Embryonic facial prominence (tissue), 1 donor: ENCODE data around the gene GABBR2.

Source experiments
- DNase-seq: peaks from one replicate; pipeline ENCODE4 v3.0.0-alpha.2; 2016; ENCODE audit errors: extremely low spot score

The GABBR2 gene

DNA sequence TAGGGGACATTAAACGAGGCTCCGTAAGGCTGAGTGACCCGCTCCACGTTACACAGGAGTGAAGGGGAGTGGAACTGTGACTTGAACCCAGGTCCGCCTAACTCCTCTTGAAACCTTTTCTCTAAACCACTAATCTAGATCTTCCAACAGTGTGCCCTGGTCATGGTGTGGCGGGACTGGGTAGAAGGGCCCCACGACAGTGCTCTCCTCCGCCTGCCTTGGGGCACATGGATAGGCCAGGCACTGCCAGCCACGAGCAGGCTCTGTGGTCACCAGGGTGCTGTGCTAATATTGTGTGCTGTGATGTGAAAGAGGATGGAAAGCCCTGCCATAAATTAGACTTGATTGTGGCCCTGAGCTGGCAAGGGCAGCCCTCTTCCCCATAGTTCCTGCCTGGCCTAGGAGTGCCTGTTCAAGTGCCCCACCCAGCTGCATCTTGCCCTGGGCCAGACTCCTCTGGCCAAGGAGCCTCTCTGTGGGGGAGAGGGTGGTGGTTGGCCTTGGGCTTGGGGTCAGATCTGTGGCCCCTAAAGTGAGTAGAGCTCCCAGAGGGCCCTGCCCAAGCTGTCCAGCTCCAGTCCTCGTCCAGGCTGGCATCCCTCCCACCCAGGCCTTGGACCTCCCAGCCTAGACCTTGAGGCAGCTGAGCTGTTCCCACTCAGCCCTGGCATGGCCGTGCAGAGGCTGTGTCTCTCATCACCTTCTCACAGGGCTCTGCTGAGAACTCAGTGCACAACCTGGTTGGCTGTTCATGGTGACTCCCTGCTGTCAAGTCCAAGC, 385.5 kb downstream of the GABBR2 start:
- DNase-seq = no peak

DNA sequence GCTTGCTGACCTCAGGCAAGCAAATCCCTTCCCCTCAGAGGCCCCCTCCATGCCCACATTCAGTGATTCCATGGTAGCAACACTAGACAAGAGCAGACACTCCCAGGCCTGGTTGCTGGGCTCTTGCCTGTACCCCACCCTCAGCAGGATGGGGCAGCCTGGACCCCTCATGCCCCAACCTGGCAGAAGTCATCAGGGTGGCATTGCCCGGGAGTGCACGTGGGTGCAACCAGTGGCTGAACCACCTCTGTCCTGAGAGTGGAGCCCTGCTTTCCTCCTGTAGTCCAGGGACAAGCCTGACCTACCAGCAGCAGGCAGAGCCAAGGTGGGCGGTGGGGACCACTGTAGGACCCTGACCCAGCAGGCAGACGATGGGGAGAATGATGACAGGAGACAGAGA, 387.5 kb downstream of the GABBR2 start:
- DNase-seq = no peak

GRCh38 chr9:98318834-98319478, 389.8 kb downstream of the GABBR2 start:
- no peak for DNase-seq

- no peak for DNase-seq
These were observed 390.5 kb downstream of the GABBR2 start for GRCh38 chr9:98318041-98318790.

DNA sequence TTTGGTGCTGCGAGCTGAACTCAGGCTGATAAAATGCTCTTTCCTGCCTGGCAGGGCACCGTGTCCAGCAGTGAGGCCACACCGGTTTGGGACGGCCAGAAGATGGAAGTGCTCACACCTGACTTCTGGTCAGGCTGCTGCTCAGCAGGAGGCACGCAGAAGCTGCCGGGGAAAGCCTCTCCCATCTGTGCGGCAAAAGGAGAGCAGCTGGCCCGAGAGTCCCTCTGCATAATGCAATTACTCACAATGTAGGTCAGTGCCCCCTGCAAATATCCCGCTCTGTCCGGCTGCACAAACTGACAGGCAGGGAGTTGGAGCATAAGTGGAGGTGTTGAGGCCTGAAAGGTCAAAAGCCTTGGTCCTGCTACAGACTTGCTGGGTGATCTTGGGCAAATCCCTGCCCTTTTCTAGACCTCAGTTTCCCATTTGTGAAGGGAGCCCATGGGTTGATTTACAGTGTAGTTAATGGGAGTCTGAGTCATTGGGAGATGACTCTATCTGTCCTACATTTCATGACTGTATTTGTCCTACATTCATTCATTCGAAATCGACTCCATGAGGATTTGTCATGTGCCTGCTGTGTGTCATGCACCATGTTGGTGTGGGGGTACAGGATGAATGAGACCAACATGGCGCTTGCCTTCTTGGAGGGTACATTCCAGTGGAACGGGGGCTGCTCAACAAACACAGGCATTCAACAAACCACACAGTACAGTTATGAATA, 391.4 kb downstream of the GABBR2 start:
- DNase-seq = no peak

DNA sequence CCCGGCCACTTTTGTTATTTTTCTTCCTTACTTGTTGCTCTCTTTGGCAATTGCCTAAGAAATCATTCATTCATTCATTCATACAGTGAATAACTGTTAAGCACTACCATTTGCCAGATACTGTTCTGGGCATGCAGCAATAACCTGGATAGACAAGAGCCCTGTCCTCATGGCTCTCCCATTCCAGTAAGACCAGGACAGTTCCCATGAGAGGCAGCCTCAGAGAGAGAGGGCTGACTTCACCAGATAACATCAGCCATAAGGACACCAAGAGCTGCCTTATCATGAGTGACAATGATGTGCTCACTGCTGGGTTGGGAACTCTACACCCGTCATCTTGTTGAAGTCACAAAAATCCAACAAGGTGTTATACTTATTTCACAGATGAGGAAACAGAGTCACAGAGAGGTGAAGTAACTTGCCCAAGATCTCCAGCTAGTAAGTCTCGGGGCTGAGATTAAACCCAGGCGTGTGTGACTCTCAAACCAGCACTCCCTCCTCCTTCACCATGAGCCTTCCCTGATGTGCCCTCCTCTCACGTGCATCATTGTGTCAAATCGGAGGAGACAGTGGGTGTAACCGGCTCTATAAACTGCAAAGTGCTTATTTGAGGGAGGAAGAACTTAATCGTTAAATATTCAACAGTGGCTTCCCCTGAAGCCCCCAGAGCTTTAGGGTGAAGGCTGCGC, 392.1 kb downstream of the GABBR2 start:
- no peak for DNase-seq

DNA sequence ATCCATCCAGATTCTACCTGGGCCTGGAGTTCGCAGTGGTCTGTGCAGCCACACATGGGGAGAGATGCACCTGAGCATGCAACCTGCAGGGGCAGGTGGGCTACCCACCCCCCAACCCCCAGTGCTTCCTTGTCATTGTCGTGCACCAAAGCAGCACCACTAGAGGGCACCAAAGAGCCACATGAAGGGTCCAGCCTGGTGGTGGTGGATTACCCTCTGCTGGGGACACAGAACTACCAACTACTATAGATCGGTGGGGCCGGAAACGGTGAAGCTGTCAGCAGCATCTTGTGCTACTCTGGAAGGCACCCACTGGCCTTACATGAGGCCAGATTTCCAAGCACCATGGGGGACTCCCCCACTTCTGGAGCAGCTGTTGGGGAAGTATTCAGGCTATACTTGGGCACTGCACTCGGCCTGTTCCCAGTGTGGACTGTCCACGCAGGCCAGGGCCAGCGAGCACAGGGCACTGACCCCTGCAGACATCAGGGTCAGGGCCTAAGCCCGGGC, 393.1 kb downstream of the GABBR2 start:
- peak; percentile 49 for DNase-seq

GRCh38 chr9:98315067-98315453, 393.7 kb downstream of the GABBR2 start:
- DNase-seq = no peak

DNA sequence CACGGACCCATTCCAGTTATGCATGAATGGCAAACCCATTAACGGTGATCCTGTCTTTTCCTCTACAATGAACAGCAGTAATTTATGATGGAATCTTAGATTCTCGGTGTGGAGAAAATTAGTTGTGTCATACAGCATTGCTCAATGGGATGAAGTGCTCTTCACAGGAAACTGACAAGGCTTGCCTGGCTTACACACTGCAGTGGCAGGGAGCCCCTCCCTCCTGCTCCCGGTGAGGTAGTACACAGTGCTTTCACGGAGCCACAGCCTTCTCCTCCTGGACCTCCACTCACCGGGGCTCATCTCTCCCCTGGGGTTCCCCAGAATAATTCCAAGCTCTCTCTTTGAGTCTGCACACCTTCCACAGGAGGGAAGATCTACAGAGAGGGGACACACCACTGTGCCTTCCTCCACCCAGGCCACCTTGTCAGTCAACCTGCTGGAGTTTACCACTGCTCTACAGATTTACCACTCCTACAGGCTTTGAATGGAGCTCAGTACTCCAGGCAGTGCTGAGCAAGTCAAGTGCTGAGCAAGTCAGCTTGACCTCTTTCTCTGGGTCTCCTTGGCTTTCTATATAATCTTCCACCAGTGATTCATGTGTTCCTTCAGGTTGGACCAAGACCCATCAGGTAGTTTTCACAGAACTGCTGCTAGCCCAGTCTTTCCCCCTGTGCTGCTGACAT, 394.2 kb downstream of the GABBR2 start:
- DNase-seq = no peak

DNA sequence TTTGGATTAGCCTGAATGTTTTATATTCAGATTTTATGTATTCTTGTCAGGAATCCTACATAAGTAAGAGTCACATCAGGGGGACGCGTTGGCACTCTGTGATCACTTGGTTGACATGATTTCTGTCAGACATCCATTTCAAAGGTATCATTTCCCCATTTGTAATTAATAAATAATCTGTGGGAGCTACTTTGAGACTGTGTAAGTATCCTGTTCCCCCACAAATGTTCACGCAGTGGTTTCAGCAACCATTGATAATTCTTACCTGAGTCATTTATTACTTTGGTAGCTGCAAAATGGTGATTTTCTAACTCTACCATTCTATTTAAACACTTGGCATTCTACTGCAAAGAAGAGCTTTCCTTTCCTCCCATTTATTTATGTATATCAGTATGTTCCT, 396.4 kb downstream of the GABBR2 start:
- DNase-seq = no peak

DNA sequence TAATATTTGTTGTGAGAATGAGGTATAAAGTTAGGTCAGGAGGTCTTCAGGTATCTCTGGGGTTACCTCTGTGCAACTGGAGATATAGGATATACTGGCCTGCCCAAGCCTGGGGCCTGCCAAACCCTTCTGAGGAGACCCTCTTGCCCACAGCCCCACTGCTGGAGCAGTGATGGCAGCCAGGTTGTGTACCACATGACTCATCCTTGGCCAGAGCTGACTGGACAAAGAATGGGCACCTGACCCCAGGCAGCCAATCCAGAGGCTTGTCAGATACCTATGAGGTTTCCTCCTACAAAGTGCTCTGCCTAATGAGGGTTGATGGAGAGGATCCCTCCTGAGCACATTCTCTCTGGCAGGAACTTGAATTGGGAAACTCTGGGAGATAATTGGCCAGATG, 397.2 kb downstream of the GABBR2 start:
- DNase-seq = no peak

DNA sequence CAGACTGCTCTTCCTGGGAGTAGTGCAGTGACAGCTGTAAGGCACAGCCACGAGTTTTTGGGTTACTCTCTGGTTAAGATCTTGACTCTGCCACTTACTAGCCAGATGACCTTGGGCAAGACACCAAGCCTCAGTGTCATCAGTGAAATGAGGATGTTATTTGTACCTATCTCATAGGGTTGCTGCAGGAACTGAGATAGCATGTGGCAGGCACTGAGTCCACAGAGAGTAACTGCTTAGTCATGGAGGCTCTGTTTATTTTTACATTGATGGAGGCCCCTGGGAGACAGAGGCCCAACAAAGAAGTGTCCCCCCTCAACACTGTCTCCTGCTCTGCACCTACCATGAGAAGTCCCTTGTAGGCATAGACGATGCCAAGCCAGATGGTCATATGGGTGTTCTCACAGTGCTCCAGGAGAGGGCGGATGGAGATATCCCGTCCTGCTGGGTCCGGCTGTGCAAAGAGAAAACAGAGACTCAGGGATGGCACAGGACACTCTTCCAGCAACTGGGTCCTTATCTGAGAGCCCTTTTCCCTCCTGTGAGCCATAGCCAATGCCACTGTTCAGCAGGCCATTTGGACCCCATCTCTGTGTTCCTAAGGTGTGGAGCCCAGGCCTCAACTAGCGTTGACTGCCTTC, 397.9 kb downstream of the GABBR2 start:
- DNase-seq = no peak

DNA sequence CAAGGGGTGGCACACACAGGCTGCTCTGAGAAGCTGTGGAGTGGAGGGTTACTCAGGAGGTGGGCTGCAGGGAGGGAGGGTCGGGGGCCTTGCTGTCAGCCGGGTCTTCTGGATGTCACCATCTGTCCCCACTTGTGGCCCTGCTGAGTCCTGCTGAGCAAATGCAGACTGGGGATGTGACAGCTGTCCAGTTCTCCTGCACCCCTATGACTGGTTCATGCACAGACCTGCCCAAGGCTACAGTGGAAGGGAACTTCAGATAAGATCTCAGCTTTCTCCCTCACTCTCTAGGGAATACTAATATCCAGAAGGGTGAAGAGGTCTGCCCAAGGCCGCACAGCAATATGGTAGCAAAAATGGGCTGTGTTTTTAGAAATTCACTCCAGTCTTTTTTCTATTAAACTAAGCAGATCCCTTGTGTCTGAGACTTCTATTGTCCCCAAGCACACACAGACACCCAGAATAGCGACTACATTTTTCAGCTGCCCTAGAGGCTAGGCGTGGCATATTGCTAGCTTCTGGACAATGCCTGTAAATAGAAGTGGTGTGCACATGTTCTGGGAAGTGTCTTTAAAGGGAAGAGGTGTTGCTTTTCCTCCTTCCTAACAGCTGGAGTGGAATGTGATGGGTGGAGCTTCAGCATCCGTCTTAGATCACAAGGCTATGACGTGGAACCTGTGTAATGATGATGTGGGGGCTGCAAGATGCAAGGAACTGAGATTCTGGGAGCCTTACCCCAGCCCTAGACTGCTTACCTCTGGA, 402.2 kb downstream of the GABBR2 start:
- no peak for DNase-seq

DNA sequence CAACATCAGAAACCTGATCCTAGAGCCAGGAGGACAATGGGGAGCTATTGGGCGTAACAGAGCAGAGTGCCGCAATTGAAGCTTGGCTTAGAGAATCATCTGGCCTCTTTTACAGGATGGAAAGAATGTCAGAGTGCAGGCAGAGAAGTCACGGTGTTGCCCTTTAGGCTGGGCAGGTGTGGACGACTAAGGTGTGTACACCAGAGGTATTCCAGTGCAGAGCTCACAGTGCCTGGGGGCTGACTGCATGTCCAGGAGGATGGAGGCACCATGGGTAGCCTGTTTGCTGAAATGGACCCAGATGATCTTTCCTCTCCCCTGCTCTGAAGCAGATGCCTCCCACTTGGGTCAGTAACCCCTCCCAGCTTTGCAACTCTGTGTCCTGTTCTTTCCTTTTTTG, 404.4 kb downstream of the GABBR2 start:
- DNase-seq = no peak

DNA sequence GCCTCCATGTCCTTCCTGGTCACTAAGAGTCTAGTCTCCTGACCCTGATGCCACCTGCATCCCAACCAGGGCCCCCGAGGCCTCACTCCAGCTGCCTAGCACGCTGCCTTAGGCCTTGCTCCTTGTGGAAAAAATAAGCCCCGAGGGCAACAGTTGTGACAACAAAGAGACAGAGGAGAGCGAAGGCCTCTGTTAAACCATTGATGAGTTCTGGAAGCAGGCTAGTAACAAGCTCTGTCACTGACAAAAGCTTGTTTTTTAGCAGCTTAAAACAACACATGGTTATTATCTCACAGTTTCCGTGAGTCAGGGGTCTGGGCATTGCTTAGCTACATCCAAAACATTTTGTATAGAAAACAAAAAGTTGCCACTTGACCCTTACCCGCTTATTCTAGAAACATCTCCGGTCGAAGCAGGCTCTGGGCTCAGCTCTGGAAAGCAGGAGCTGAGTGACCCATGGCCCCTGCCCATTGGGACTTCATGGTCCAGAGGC, 405.1 kb downstream of the GABBR2 start:
- no peak for DNase-seq

- DNase-seq = no peak
These were observed 405.6 kb downstream of the GABBR2 start for GRCh38 chr9:98302938-98303632.

- DNase-seq = no peak
These were observed 406.6 kb downstream of the GABBR2 start for GRCh38 chr9:98302150-98302549.

- DNase-seq = no peak
These were observed 408.1 kb downstream of the GABBR2 start for GRCh38 chr9:98300611-98301010.

DNA sequence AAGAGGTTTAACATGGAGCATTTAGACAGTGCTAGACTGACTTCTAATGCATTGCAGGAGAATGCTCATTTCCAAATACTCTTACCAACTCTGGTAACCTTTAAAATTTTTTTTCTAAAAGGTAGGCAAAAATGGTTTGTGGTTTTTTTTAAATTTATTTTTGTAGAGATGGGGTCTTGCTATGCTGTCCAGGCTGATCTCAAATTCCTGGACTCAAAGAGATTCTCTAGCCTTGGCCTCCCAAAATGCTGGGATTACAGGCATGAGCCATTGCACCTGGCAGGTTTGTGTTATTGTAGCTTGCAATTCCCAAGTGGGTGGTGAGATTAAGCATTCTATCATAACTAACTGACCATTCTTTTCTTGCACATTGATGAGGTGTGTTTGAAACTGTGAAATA, 410.3 kb downstream of the GABBR2 start:
- no peak for DNase-seq
